SK-N-SH (cell line): ENCODE measurements around the gene ABO. TPM values are rescaled to one million over a fixed set of nuclear protein-coding genes. Genes with fewer than 3 reads are reported as not detected.

Source experiments
- CTCF ChIA-PET: fragments of 300-600, 350-600 bp; formaldehyde crosslinking; extraction: SDS; loops from one replicate; lab custom pipeline; 2021; lab: Yijun Ruan, JAX
- POLR2A ChIA-PET: fragments of 350-600 bp; sonication (Branson Sonifier 250); formaldehyde crosslinking; extraction: SDS; loops from one replicate; lab custom pipeline; 2020; ENCODE audit warnings: antibody characterized with exemption, inconsistent platforms; lab: Yijun Ruan, JAX
- DNase-seq: peaks from one replicate; pipeline ENCODE4 v3.0.0; 2012
- H2AFZ ChIP-seq: fragments of 200-600 bp; sonication (generic); 2 replicates; pipeline ENCODE4 v1.8.1; 2016; ENCODE audit warnings: antibody characterized with exemption, mild to moderate bottlenecking, low read depth
- H3F3A ChIP-seq: fragments of 200-600 bp; sonication (generic); replicated peaks from 2 replicates; pipeline ENCODE3; 2016; ENCODE audit warnings: antibody characterized with exemption, mild to moderate bottlenecking; ENCODE audit not compliant: insufficient read depth
- H3K27ac ChIP-seq, 2 experiments: fragments of 200-500 bp in 1 of 2; fragments of 200-600 bp in 1 of 2; sonication (Bioruptor generic) in 1 of 2; sonication (generic), shearing (Covaris generic) in 1 of 2; 2 replicates each; pipeline versions ENCODE4 v1.5.1 to v1.6.1; 2014 to 2016; ENCODE audit warnings: low read depth in 2 of 2, inconsistent platforms in 1 of 2, low read length in 1 of 2, mild to moderate bottlenecking in 1 of 2, mixed read lengths in 1 of 2
- H3K27me3 ChIP-seq: fragments of 200-600 bp; sonication (generic), shearing (Covaris generic); 2 replicates; pipeline ENCODE4 v1.6.1; 2016; ENCODE audit warnings: mixed run types; ENCODE audit not compliant: insufficient read depth
- H3K36me3 ChIP-seq, 2 experiments: fragments of 200-500 bp in 1 of 2; fragments of 200-600 bp in 1 of 2; sonication (Bioruptor generic) in 1 of 2; sonication (generic) in 1 of 2; replicated peaks in 1 of 2; 2 replicates each; pipeline versions ENCODE3 to v1.5.1; 2014 to 2016; ENCODE audit warnings: low read length in 1 of 2, mild to moderate bottlenecking in 1 of 2; ENCODE audit not compliant: insufficient read depth in 2 of 2, control insufficient read depth in 1 of 2
- H3K4me1 ChIP-seq, 2 experiments: fragments of 200-500 bp in 1 of 2; fragments of 200-600 bp in 1 of 2; sonication (Bioruptor generic) in 1 of 2; sonication (generic), shearing (Covaris generic) in 1 of 2; 2 replicates each; pipeline versions ENCODE4 v1.5.1 to v1.6.1; 2014 to 2016; ENCODE audit warnings: low read depth in 1 of 2, low read length in 1 of 2, mixed run types in 1 of 2; ENCODE audit not compliant: insufficient read depth in 2 of 2, control insufficient read depth in 1 of 2
- H3K4me2 ChIP-seq: fragments of 200-600 bp; sonication (generic), shearing (Covaris generic); 2 replicates; pipeline ENCODE4 v1.6.1; 2017; ENCODE audit warnings: mixed run types
- H3K4me3 ChIP-seq, 2 experiments: fragments of 200-500 bp in 1 of 2; fragments of 200-600 bp in 1 of 2; sonication (Bioruptor generic) in 1 of 2; sonication (generic), shearing (Covaris generic) in 1 of 2; 2 replicates each; pipeline versions ENCODE4 v1.5.1 to v1.8.1; 2014 to 2016; ENCODE audit warnings: low read depth in 2 of 2, inconsistent platforms in 1 of 2, low read length in 1 of 2, mild to moderate bottlenecking in 1 of 2, mixed read lengths in 1 of 2, moderate library complexity in 1 of 2
- H3K79me2 ChIP-seq: fragments of 200-600 bp; sonication (generic); 2 replicates; pipeline ENCODE4 v1.8.1; 2017; ENCODE audit warnings: mild to moderate bottlenecking; ENCODE audit not compliant: insufficient read depth
- H3K9ac ChIP-seq: fragments of 200-600 bp; sonication (generic); 2 replicates; pipeline ENCODE4 v1.6.1; 2017; ENCODE audit warnings: mixed run types
- H3K9me2 ChIP-seq: fragments of 200-600 bp; sonication (generic); 2 replicates; pipeline ENCODE4 v1.6.1; 2017; ENCODE audit warnings: mixed run types
- H3K9me3 ChIP-seq: fragments of 200-600 bp; sonication (generic); 2 replicates; pipeline ENCODE4 v1.6.1; 2017; ENCODE audit warnings: mixed run types, mild to moderate bottlenecking, moderate library complexity
- H4K20me1 ChIP-seq: fragments of 200-600 bp; sonication (generic); 2 replicates; pipeline ENCODE4 v1.6.1; 2017; ENCODE audit warnings: mild to moderate bottlenecking, mixed run types; ENCODE audit not compliant: insufficient read depth
- FOSL2 ChIP-seq: IDR thresholded peaks from 2 replicates; pipeline ENCODE4 v1.4.0; 2012; ENCODE audit warnings: low read depth, mild to moderate bottlenecking, moderate library complexity, borderline replicate concordance
- FOXM1 ChIP-seq: IDR thresholded peaks from 2 replicates; pipeline ENCODE4 v1.4.0; 2012; ENCODE audit warnings: low read depth, mild to moderate bottlenecking
- MAX ChIP-seq: IDR thresholded peaks from 2 replicates; pipeline ENCODE4 v1.4.0; 2012; ENCODE audit warnings: low read depth
- NFIC ChIP-seq: IDR thresholded peaks from 2 replicates; pipeline ENCODE4 v1.4.0; 2012; ENCODE audit warnings: borderline replicate concordance
- NRF1 ChIP-seq: IDR thresholded peaks from 2 replicates; pipeline ENCODE4 v1.6.1; 2012; ENCODE audit warnings: low read depth, mild to moderate bottlenecking, low read length
- POLR2AphosphoS5 ChIP-seq: IDR thresholded peaks from 2 replicates; pipeline ENCODE4 v1.6.1; 2012; ENCODE audit warnings: low read depth, low read length
- RAD21 ChIP-seq: IDR thresholded peaks from 2 replicates; pipeline ENCODE4 v1.6.1; 2012; ENCODE audit warnings: mild to moderate bottlenecking, low read length
- SIN3A ChIP-seq: IDR thresholded peaks from 2 replicates; pipeline ENCODE4 v1.6.1; 2012; ENCODE audit warnings: low read depth, mild to moderate bottlenecking, low read length, moderate library complexity, borderline replicate concordance
- TCF12 ChIP-seq: IDR thresholded peaks from 2 replicates; pipeline ENCODE4 v1.4.0; 2012
- USF1 ChIP-seq: IDR thresholded peaks from 2 replicates; pipeline ENCODE4 v1.4.0; 2012; ENCODE audit warnings: low read depth, borderline replicate concordance
- WGBS: methylation state at CpG from one replicate; pipeline ENCODE4 v1.1.6; 2017; ENCODE audit warnings: low lambda C conversion rate; 5-methylcytosine and 5-hydroxymethylcytosine counted together
- polyA plus RNA-seq, 3 experiments: library from polyadenylated mRNA; depleted of rRNA; stranded (reverse); fragments of >200 nt; gene quantifications; 2 replicates each; pipeline ENCODE4 v1.2.3, GENCODE V29; 2012
- TF ChIP-seq, protein P1 (sequence below): IDR thresholded peaks from 2 replicates; pipeline ENCODE4 v1.6.1; 2012; ENCODE audit warnings: mild to moderate bottlenecking, low read depth, low read length, moderate library complexity

ABO gene
- polyA plus RNA-seq, 1 of the 3 experiments (the other 2 are of a cell fraction): not detected

GRCh38 chr9:133276001-133276884 is 1.2 kb upstream of the ABO start (continued):
- TF ChIP-seq USF1: no peak
- no peak for TF ChIP-seq NRF1
- TF ChIP-seq, all 33 proteins: peak for 0

DNA sequence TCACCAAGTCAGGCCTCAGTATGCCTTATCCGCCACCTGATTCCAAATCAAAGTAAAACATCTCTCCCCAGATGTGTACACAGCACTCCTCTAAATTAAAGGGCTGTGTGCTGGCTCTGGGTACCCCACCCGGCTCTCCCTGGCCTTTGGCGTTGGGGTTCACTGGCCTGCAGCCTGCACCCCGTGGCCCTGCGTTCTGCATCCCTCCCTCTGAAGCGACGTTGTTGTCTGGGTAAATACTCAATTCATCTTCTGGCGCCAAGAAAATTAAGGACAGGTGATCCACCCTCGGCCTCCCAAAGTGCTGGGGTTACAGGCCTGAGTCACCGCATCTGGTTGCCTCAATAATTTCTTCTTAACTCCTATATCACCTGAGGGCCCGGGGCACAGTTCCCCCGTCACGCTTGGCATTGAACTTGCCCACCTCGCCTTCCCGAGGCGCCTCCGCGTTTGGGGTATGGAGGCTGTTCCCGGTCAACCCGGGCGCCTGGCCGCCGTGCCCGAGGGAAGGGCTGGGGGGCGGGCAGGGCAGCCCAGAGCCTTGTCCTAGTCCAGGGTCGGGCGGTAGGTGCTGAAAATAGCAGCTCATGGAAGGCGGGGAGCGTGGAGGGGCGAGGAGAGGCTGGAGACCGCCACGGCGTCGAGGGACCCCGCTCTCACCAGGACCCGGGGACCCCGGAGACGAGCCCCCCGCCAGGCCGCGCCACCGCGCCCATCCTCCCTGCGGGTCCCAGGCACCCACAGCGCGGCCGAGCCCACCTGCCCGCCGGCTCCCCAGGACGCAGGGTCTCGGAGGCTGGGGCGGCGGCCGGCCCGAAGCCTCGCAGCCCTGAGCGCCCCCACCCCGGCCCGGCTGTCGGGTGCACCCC is 531 bp downstream of the ABO start:
- H3K9me3 ChIP-seq: no peaks in the 10 kb centered on the region
- no peaks in the 10 kb centered on the region for H3K36me3 ChIP-seq
- H3K9ac ChIP-seq: no peak overlapping the region
- H2AFZ ChIP-seq: no peak overlapping the region
- H4K20me1 ChIP-seq: no peaks in the 10 kb centered on the region
- no peaks in the 10 kb centered on the region for H3K9me2 ChIP-seq
- H3K4me2 ChIP-seq: no peak overlapping the region
- no peaks in the 10 kb centered on the region for H3K4me1 ChIP-seq
- DNase-seq: no peak
- H3K4me3 ChIP-seq: no peak overlapping the region
- no peak overlapping the region for H3K27ac ChIP-seq
- TF ChIP-seq RAD21: no peak
- no peak for TF ChIP-seq FOSL2
- no peak for TF ChIP-seq USF1
- TF ChIP-seq, all 33 proteins: peak for 0
- WGBS: 27% methylated on average over 27 of the region's 60 CpGs
- no peaks in the 10 kb centered on the region for H3K79me2 ChIP-seq
- CTCF ChIA-PET: no interaction called here
- POLR2A ChIA-PET: no interaction called here
- H3F3A ChIP-seq: no peaks in the 10 kb centered on the region
- H3K27me3 ChIP-seq: peaks cover 69% of the 10 kb centered on the region

- no peaks in the 10 kb centered on the region for H3K9me3 ChIP-seq
- no peaks in the 10 kb centered on the region for H3K36me3 ChIP-seq
- CTCF ChIA-PET: no interaction called here
- no peaks in the 10 kb centered on the region for H3K9me2 ChIP-seq
- WGBS: 48% methylated on average over 10 of the region's 11 CpGs
- H2AFZ ChIP-seq: no peak overlapping the region
- H3K27ac ChIP-seq: no peak overlapping the region
- POLR2A ChIA-PET: no interaction called here
- no peak overlapping the region for H3K9ac ChIP-seq
- no peak overlapping the region for H3K4me3 ChIP-seq
- no peak overlapping the region for H3K4me2 ChIP-seq
- H4K20me1 ChIP-seq: no peaks in the 10 kb centered on the region
- H3K27me3 ChIP-seq: peaks cover 76% of the 10 kb centered on the region
- no peaks in the 10 kb centered on the region for H3F3A ChIP-seq
- no peaks in the 10 kb centered on the region for H3K79me2 ChIP-seq
- TF ChIP-seq NFIC (no peak), POLR2AphosphoS5 (no peak), FOXM1 (no peak), MAX (no peak), SIN3A (no peak), TCF12 (no peak)
- TF ChIP-seq, protein P1, sequence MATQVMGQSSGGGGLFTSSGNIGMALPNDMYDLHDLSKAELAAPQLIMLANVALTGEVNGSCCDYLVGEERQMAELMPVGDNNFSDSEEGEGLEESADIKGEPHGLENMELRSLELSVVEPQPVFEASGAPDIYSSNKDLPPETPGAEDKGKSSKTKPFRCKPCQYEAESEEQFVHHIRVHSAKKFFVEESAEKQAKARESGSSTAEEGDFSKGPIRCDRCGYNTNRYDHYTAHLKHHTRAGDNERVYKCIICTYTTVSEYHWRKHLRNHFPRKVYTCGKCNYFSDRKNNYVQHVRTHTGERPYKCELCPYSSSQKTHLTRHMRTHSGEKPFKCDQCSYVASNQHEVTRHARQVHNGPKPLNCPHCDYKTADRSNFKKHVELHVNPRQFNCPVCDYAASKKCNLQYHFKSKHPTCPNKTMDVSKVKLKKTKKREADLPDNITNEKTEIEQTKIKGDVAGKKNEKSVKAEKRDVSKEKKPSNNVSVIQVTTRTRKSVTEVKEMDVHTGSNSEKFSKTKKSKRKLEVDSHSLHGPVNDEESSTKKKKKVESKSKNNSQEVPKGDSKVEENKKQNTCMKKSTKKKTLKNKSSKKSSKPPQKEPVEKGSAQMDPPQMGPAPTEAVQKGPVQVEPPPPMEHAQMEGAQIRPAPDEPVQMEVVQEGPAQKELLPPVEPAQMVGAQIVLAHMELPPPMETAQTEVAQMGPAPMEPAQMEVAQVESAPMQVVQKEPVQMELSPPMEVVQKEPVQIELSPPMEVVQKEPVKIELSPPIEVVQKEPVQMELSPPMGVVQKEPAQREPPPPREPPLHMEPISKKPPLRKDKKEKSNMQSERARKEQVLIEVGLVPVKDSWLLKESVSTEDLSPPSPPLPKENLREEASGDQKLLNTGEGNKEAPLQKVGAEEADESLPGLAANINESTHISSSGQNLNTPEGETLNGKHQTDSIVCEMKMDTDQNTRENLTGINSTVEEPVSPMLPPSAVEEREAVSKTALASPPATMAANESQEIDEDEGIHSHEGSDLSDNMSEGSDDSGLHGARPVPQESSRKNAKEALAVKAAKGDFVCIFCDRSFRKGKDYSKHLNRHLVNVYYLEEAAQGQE: no peak
- no peak for DNase-seq
- H3K4me1 ChIP-seq: no peaks in the 10 kb centered on the region
These were observed 1.2 kb downstream of the ABO start for GRCh38 chr9:133273819-133274218.
